ENCODE results near the gene ZFYVE9.
A peak's percentile ranks its signal among the peaks of the same experiment; 100 is the strongest.
"Not testable (repeated sequence)": the region's sequence is repeated elsewhere in the genome, so short reads cannot be mapped to it uniquely, and the experiment has no call there.

ZFYVE9 gene, protein sequence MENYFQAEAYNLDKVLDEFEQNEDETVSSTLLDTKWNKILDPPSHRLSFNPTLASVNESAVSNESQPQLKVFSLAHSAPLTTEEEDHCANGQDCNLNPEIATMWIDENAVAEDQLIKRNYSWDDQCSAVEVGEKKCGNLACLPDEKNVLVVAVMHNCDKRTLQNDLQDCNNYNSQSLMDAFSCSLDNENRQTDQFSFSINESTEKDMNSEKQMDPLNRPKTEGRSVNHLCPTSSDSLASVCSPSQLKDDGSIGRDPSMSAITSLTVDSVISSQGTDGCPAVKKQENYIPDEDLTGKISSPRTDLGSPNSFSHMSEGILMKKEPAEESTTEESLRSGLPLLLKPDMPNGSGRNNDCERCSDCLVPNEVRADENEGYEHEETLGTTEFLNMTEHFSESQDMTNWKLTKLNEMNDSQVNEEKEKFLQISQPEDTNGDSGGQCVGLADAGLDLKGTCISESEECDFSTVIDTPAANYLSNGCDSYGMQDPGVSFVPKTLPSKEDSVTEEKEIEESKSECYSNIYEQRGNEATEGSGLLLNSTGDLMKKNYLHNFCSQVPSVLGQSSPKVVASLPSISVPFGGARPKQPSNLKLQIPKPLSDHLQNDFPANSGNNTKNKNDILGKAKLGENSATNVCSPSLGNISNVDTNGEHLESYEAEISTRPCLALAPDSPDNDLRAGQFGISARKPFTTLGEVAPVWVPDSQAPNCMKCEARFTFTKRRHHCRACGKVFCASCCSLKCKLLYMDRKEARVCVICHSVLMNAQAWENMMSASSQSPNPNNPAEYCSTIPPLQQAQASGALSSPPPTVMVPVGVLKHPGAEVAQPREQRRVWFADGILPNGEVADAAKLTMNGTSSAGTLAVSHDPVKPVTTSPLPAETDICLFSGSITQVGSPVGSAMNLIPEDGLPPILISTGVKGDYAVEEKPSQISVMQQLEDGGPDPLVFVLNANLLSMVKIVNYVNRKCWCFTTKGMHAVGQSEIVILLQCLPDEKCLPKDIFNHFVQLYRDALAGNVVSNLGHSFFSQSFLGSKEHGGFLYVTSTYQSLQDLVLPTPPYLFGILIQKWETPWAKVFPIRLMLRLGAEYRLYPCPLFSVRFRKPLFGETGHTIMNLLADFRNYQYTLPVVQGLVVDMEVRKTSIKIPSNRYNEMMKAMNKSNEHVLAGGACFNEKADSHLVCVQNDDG (N-terminal part only)

DNA sequence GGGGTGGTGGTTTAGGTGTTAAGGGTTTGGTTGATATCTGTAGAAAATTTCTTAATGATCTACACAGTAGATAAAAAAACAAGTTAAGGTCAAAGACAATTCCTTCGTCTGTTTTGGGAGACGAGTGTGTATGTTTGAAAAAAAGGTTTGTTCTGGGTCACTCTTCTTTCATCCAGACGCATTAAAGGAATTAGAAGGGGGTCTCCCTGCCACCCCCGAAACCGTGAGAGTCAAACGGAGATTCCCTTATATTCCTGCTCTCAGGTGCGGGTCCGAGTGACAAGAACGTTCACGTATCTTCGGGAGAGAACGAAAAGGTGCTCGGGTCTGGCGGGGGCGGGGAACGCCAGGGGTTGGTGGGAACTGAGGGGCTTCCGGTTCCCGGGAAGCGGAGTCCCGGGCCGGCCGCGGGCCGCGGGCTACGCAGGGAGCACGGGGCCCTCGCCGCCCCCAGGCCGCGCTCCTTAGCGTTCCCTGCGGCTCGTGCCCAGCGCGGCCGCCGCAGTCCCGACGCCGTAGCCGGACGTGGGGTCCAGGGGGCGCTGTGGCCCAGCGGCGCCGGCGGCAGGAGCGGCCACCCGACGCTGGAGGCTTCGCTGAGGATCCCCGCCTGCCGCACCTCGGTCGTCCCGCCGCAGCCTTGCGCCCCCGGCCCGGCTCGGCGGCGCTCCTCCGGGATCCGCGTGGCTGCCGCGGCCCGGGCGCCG lies at the start of gene ZFYVE9:
Gene ZFYVE9, plus strand, starts transcription at position 577 of the 707 bp plus-strand sequence. CDS start 91,118 bp downstream, outside the sequence.
- peak; percentile 71 to 74 for DNase-seq

DNA sequence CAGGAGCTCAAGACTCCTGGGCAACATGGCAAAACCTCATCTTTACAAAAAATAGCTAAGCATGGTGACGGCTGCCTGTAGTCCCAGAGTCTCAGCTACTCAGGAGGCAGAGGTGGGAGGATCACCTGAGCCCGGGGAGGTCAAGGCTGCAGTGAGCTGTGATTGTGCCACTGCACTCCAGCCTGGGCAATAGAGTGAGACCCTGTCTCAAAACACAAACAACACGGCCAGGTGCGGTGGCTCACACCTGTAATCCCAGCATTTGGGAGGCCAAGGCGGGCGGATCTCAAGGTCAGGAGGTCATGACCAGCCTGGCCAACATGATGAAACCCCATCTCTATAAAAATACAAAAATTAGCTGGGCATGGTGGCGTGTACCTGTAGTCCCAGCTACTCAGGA lies 47.6 kb upstream of the ZFYVE9 start:
- DNase-seq = not testable (repeated sequence)

DNA sequence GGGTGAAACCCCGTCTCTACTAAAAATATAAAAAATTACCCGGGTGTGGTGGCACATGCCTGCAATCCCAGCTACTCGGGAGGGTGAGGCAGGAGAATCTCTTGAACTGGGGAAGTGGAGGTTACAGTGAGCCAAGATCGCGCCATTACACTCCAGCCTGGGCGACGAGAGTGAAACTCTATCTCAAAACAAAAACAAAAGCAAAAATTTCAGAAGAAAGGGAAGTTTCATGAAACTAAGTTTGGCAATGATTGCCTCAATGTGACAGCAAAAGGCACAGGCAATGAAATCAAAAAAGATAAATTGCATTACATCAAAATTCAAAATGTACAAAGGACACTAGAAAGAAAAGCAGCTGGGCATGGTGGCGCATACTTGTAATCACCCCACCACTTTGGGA lies 45.7 kb upstream of the ZFYVE9 start:
- no peak for DNase-seq

DNA sequence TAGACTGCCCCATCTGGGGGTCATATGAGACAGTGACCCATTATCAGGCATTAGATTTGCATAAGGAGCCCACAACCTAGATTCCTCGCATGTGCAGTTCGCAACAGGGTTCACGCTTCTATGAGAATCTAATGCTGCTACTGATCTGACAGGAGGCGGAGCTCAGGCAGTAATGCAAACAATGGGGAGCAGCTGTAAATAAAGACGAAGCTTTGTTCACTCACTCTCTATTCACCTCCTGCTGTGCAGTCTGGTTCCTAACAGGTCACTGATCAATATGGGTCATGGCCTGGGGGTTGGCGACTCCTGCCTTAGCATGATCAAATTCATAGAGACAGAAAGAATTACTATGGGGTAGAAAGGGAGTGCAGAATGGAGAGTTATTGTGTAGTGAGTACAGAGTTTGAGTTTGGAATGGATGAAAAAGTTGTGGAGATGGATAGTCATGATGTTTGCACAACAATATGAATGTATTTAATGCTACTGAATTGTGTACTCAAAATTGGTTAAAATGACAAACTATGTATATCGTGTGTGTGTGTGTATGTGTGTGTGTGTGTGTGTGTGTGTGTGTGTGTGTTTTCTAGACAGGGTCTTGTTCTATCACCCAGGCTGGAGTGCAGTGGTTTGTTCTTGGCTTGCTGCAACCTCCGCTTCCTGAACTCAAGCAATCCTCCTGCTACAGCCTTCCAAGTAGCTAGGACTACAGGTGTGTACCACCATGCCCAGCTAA lies 43.6 kb upstream of the ZFYVE9 start:
- no peak for DNase-seq

DNA sequence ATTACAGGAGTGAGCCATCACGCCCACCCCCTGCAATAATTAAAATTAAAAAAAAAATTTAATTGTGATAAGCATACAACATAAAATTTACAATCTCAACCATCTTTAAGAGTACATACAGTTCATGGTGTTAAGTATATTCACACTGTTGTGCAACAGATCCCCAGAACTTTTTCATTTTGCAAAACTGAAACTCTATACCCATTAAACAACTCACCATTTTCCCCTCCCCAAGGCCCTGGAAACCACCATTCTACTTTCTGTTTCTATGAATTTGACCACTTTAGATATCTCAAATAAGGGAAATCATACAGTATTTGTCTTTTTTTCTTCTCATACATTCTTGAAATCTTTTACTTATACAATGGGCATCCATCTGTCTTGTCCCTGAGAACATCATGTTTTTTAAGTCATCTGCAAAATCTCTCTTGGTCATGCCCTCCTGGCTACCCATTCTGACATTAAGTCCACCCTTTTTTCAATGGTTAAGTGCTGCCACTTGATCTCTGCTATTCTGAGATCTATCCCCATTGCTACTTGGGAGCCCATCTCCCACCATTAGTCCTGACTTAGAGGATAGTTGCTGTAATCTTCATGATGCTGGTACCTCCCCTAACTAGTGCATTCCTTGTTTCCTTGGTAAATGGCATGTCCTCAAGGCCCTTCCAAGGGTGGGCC lies 39.4 kb upstream of the ZFYVE9 start:
- DNase-seq = no peak

DNA sequence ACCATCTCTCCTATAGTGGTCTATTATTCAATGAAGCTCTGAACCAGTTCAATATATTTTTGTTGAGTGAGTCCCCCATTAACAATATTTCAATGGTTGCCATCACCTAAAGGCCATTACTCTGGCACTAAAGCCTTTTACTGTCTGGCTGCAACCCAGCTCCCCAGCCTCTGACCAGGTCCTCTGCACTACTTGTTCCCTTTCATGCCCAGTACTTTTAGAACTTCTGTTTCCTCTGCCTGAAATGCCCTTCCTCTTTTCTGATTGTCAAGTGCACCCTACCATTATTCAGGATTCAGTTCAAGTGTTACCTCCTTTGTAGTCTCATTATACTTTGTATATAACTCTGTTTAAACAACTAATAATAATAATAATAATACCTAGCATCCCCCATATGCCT lies 30.4 kb upstream of the ZFYVE9 start:
- DNase-seq = no peak

DNA sequence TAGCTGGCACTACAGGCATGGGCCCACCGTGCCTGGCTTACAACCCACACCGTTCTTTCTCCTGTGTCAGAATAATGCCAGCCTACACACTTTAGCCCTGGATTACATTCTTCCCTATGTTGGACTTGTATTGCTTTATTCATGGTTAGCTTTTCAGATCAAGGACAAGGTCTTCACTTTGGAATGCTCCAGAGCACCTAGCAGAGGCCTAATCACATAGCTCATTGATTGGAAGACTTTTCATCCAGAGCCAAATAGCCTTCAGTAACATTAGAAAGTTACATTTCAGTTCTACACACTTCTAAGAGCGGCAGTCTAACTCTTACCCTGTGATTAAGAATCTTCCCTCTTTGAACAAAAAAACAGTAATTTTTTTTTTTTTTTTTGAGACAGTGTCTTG lies 29.4 kb upstream of the ZFYVE9 start:
- no peak for DNase-seq

DNA sequence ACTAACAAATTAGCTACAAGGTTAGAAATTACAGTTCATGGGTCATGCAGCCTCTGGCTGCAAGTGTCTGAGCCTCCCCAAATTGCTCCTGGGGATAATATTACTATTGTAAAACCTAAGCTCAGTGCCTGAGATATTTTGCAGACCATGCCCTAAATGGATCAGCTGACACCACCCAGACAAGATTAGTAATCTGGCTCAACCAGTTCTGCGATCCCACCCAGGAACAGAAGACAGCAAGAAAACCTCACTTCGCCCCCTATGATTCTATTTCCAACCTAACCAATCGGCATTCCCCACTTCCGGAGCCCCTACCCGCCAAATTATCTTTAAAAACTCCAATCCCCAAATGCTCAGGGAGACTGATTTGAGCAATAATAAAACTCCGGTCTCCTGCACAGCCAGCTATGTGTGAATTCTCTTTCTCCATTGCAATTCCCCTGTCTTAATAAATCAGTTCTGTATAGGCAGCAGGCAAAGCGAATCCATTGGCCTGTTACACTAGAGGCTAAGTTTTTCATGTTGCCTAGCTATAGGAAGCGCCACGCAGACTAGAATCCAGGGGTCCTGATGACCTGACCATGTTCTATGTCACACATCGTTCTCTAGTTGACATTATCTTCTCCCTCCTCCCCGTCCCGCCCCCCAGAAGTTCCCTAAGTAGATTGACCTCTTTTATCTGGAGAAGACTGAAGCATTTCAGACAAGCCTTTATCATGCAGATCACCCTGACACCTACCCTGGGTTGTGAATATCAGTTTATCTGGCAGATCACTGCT lies 22.4 kb upstream of the ZFYVE9 start:
- no peak for DNase-seq

DNA sequence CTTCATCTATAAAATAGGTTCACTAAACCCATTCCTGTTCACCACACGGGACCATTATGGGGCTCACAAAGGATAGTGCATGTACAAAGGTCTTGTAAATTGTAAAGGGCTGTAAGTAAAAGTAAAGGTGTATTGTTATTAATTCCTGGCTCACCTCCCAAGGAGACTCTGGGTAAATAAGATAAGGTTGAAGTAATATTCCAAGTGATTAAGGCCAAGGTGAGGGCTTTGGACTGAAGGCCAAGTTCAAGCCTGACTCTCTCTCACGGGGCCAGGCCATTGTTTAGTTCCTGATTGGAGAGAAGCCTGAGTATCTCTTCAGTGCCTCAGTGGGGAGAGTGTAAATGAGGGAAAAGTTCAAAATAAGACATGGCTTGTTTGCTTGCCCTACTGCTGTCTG lies 19.5 kb upstream of the ZFYVE9 start:
- DNase-seq = no peak

DNA sequence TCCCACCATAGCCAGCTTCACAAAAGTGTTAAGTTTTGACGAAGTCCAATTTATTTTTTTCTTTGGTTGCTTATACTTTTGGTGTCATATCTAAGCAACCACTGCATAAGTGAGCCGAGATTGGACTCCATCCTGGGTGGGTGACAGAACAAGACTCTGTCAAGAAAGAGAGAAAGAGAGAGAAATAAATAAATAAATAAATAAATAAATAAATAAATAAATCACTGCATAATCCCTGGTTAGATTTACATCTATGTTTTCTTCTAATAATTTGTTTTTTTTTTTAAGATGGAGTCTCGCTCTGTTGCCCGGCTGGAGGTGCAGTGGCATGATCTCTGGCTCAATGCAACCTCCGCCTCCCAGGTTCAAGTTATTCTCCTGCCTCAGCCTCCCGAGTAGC lies 18.3 kb upstream of the ZFYVE9 start:
- no peak for DNase-seq

DNA sequence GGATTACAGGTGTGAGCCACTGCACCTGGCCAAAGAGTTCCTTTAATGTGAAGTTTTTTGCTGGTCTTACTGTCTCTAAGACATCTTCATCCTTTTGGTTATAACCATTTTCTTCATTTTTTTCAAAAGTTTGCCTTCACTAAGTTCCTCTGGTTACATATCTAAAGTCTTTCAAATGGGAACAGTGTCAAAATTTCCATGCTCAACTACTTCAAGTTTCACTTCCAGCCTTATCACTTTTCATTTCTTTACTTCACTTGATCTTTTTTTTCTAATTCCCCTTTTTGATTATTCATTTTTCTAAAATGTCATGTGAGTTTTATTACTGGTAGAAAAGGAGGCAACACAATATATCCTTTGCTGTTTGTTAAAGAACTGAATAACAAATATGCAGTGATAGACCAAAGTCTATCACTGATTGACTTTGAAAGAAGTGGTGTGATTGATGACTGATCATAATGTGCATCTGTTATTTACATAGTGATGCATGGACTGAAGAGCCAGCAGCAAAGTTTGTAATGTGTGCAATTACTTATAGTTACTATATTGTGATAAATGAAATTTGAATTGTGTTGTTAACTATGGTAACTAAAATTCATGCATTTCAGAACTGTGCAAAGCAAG lies 16.0 kb upstream of the ZFYVE9 start:
- DNase-seq = no peak

DNA sequence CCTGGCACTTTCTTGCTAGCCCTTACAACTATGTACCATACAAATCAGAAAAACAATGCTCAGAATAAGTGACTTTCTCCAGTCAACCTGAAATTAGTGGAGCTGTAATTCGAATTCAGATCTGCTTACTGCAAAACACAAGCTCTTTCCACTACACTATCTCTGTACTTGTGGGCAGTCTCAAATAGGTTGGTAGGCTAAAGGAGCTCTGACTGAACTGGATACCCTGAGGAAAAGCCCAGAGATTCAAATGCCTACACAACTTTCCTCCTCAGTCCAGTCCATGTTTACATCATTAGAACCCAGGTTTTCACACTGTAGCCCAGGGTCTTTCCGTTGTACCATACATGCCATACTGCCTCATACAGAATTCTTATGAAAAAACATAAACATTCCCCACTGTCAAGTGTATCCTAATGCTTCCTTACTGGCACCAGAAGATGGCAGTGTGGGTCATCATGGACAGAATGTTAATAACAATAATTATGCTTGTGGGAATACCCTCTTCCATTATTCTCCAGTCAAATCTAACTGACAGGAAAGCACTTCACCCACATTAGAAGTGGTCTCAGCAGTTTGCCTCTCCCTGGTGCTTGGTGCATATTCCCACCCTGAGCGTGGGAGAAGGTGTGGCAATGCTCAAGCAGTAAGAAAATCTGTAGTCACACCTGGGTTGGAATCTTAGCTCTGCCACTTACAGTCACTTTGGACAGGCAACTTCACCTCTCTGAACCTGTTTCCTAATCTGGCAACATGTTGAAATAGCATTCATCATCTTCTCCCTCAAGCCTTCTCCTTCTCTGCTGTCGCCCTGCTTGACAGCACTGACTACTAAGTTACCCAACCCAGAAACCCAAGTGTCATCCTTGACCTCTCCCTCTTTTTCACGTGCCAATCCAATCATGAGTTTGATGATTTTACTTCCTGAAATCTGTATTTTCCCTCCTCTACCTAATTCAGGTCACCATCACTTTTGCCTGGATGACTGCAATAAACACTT lies 14.4 kb upstream of the ZFYVE9 start:
- DNase-seq = peak in 1 of 2 donors; percentile 43

DNA sequence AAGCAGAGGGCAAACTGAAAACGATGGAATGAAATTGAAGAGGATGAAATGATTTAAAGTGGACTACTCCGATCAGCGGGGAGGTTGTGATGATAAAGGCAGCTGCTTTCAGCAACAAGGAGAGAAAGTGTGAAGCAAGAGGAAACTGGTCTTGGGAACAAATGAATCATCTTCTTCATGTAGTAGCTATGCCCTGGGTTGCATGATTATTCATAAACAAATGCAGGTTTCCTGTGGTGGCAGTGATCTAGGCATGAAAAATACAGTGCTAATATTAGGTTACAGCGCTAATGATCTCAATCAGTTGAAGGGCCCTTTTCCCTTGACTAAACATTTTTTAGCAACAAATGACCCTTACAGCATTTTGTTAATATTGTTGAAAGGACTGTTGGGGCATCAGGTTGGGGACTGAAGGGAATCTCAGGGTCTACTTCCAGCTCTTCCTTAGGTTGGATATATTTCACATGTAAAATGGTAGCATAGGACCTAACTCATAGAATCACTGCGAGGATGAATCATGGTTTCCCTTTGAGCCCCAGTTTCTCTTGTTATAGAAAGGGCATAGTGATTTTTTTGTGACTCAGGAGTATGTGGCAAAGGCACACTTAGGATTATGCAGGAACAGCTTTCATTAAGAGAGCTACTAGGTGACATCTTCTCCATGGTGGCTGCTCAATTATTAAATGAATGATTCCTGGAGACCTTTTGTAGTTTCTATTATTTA lies 1.9 kb upstream of the ZFYVE9 start:
- DNase-seq = peak; percentile 11 to 28

DNA sequence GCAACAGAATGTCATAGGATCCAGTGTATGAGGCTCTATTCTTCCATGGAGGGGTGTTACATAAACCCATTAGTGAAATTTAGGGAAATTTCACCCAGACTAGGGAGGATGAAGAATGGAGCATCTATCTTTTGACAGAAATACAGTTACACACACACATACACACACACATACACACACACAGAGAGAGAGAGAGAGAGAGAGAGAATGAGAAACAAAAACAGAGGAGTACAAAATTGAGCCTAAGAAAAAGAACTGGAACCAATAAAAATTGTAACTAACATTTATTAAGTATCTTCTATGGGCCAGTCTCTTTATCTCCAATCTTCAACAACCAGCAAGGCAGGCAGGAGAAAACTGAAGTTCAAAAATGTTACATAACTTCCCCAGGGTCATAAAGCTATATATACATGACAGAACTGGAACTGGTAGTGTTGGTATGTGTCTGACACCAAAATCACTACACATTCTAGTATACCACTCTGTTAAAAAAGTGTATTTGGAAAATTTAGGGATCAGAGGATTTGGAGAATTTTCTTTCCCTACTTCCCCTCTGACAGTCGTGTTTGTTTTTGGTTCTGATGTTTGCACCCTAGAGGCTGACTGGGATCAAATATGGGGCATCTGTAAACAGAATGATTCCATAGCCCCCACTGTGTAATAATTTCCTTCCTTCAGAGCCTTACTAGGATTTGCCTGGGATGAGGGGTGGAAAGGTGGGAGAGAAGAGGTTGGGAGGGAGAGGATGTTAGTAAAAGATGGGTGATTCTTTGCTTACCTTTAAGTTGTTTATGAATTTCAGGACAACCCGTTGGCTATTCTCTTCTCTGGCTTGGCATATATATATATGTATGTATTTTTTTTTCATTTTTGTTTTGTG lies 1.0 kb upstream of the ZFYVE9 start:
- DNase-seq = peak in 1 of 2 donors; percentile 2

DNA sequence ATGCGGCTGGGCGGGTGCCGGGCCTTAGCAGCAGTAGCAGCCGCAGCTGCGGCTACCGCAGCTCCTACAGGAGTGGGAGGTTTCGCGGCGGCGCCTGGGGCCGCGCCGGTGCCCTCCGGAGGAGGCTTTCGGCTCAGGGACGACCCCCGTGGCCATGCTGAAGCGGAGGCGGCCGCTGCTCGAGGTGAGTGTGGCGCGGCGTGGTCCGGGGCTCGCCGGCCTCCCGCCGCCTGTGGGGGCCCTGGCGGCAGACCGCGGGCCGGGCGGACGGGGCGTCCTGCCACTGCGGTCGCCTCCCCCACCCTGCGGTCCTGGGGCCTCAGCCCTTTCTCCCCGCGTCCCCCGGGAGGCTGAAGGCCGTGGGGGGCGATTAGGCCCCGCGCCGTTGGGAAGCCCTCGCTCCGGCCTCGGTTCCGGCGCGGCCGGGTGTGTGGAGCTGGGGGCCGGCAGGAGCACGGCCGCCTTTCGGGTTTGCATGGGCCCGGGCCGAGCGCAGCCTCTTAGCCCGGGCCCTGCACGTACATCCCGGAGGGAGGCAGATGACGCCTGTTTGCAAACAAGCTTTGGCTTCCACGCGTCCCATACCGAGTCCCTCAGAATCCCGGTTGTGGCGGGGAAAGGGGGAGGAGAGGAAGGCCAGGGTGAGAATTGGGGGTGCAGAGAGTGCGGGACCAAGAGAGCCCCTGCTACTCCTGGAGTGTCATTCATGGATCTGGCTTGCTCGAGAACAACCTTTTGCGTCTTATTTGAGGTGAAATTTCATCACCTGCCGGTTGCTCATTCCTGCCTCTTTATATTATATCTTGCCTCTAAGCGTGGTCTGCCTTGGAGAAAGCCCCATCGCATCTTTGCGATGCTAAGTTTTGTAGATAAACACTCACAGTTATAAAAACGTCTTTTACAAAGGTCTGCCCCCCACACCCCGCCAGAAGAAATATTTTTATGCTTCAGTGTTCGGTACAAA lies 613 bp downstream of the ZFYVE9 start:
- peak in 1 of 2 donors; percentile 14 for DNase-seq

DNA sequence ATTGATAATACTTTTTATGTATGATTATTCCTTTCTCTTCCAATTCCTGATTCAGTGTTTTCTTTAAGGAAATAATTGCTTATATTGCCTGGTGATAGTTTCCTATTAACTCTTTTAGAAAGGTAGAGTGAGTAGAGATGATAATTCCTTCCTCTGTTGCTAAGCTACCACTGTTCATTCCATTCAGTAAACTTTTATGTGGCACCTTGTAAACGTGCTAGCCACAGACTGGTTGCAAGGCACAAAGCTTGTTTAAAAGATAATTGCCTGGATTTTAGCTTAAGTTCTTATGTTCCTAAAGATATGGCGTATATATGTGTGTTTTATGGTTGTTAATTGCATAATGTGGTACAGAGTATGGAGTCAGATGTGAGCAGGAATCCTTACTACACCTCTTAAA lies 3.2 kb downstream of the ZFYVE9 start:
- no peak for DNase-seq
